Measurements from ENCODE around the gene AVPI1.

- TF ChIP-seq CTCF (IDR thresholded peaks at IDR 0.05; ENCODE audit: insufficient read depth, low read length, poor library complexity, severe bottlenecking) (no peak), EZH2phosphoT487 (conservative IDR thresholded peaks at IDR 0.05; ENCODE audit: low read length) (no peak)
These were observed 39.7 kb upstream of the AVPI1 start for GRCh38 chr10:97726636-97727178.
